Measurements from ENCODE around the gene LHPP.
A peak's percentile ranks its signal among the peaks of the same experiment; 100 is the strongest.

The LHPP gene

DNA sequence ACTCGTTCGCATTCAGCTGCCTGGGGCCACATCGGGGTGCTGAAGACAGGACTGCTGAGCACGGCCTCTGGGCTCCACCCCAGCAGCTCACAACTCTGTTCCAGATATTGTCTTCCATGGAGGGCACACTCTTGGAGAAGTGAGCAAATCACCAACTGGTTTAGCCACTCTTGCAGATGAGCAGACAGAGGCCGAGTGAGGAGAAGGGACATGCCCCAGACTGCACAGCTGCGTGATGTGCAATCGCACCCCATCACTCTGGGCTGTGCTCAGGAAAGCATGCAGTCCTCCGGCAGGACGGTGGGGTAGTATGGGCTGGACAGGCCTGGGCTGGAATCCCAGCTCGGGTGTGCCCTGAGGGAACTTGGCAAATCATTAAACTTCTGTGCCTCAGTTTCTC is 170.9 kb downstream of the LHPP start:
- peaks cover 9% of the 10 kb centered on the region for H3K79me2 ChIP-seq (ENCODE audit: insufficient read depth, low read length)
- H3K36me3 ChIP-seq (ENCODE audit: insufficient read depth, low read length): peaks cover 10% of the 10 kb centered on the region; the same call in 1 of the 2 replicates
- H3K9ac ChIP-seq (ENCODE audit: low read length): no peak overlapping the region; the same call in 1 of the 2 replicates
- H3K4me3 ChIP-seq (ENCODE audit: low read depth, low read length, poor library complexity, severe bottlenecking): no peak overlapping the region
- no peaks in the 10 kb centered on the region for H3K9me3 ChIP-seq (ENCODE audit: low read length)
- no peaks in the 10 kb centered on the region for H3K27me3 ChIP-seq (ENCODE audit: insufficient read depth, low read length)
- H3K9me2 ChIP-seq (ENCODE audit: low read depth, low read length): no peaks in the 10 kb centered on the region
- no peaks in the 10 kb centered on the region for H3F3A ChIP-seq (ENCODE audit: insufficient read depth, low read length)
- TF ChIP-seq EZH2 (IDR thresholded peaks at IDR 0.05; ENCODE audit: borderline replicate concordance, low read length): no peak
- TF ChIP-seq, protein P1, sequence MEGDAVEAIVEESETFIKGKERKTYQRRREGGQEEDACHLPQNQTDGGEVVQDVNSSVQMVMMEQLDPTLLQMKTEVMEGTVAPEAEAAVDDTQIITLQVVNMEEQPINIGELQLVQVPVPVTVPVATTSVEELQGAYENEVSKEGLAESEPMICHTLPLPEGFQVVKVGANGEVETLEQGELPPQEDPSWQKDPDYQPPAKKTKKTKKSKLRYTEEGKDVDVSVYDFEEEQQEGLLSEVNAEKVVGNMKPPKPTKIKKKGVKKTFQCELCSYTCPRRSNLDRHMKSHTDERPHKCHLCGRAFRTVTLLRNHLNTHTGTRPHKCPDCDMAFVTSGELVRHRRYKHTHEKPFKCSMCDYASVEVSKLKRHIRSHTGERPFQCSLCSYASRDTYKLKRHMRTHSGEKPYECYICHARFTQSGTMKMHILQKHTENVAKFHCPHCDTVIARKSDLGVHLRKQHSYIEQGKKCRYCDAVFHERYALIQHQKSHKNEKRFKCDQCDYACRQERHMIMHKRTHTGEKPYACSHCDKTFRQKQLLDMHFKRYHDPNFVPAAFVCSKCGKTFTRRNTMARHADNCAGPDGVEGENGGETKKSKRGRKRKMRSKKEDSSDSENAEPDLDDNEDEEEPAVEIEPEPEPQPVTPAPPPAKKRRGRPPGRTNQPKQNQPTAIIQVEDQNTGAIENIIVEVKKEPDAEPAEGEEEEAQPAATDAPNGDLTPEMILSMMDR (IDR thresholded peaks at IDR 0.05; ENCODE audit: low read length): no peak
- H3K27ac ChIP-seq (ENCODE audit: low read depth, low read length, poor library complexity, severe bottlenecking): peak overlapping the region; percentile 9
- no peaks in the 10 kb centered on the region for H4K20me1 ChIP-seq (ENCODE audit: insufficient read depth, low read length)
- no peak overlapping the region for H2AFZ ChIP-seq (ENCODE audit: low read length)
- H3K4me2 ChIP-seq (ENCODE audit: low read length): no peak overlapping the region
- peaks cover 56% of the 10 kb centered on the region for H3K4me1 ChIP-seq (ENCODE audit: insufficient read depth, low read length, severe bottlenecking)

DNA sequence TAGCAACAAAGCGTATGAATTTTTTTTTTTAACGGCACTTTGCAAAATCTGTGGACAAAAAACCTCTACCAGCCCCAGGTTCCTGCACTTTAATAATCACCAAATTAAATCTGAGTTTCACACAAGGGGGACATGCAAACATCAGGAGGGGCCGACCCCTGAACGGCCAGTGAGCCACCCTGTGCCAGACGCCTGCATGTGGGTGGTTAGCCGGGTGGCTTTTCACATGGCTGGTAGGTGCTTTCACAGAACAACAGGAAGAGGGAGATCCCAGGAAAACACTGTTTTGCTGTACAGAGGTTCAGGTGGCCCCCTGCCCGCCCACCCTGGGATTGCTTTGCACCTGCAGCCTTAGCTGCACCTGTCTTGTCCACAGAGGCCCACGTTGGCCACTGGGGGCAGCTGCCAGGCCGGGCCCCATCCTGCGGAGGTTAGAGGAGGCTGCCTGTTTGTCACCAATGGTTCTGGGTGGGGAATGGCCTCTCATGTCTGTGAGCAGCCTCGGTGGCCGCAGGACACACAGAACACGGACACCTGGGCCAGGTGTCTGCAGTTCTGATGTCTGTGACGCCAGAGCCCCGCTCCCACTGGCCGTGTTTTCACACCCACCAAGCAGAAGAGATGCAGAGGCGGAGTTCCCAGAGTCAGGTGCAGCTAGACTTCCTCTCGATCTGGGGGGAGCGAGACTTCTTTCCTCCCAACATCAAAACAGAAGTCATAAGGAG is 174.8 kb downstream of the LHPP start:
- H3K9me3 ChIP-seq (ENCODE audit: low read length): no peaks in the 10 kb centered on the region
- H3K4me2 ChIP-seq (ENCODE audit: low read length): no peak overlapping the region; the same call in 1 of the 2 replicates
- TF ChIP-seq EZH2 (IDR thresholded peaks at IDR 0.05; ENCODE audit: borderline replicate concordance, low read length): no peak
- TF ChIP-seq, protein P1 (IDR thresholded peaks at IDR 0.05; ENCODE audit: low read length): no peak
- H3K9ac ChIP-seq (ENCODE audit: low read length): no peak overlapping the region
- no peak overlapping the region for H2AFZ ChIP-seq (ENCODE audit: low read length)
- no peaks in the 10 kb centered on the region for H3K9me2 ChIP-seq (ENCODE audit: low read depth, low read length)
- H3K4me3 ChIP-seq (ENCODE audit: low read depth, low read length, poor library complexity, severe bottlenecking): no peak overlapping the region
- no peaks in the 10 kb centered on the region for H4K20me1 ChIP-seq (ENCODE audit: insufficient read depth, low read length)
- H3K27ac ChIP-seq (ENCODE audit: low read depth, low read length, poor library complexity, severe bottlenecking): peak overlapping the region; percentile 53
- H3K36me3 ChIP-seq (ENCODE audit: insufficient read depth, low read length): peaks cover 18% of the 10 kb centered on the region
- H3F3A ChIP-seq (ENCODE audit: insufficient read depth, low read length): no peaks in the 10 kb centered on the region
- peaks cover 13% of the 10 kb centered on the region for H3K79me2 ChIP-seq (ENCODE audit: insufficient read depth, low read length)
- peaks cover 39% of the 10 kb centered on the region for H3K4me1 ChIP-seq (ENCODE audit: insufficient read depth, low read length, severe bottlenecking)
- H3K27me3 ChIP-seq (ENCODE audit: insufficient read depth, low read length): no peaks in the 10 kb centered on the region

DNA sequence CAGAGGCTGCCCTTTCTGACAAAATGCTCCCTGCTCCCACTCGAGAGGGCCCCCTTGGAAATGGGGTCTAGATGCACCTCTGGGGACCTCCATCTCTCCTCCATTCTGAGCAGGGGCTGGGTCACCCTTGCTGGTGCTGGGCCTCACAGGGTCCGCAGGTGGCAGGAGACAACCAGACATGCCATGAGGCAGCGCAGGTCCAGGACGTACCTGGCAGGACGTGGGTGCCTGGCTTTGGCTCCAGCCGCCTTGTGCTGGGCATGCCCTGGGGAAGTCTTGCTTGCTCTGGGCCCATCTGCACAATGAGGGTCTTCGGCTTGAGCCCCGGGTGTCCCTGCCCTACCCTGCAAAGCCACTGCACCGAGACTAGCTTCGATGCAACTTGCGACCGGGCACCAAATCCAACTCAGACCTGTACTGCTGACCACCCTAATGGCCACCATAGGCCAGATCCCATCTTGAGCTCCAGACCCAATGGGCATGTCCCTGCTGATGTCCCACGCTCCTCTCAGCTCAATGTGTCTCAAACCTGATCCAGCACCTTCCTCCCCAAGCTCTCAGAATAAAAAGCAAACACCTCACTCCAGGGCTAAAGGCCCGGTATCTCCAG is 175.6 kb downstream of the LHPP start:
- no peaks in the 10 kb centered on the region for H4K20me1 ChIP-seq (ENCODE audit: insufficient read depth, low read length)
- H3K4me1 ChIP-seq (ENCODE audit: insufficient read depth, low read length, severe bottlenecking): peaks cover 41% of the 10 kb centered on the region
- H3K4me3 ChIP-seq (ENCODE audit: low read depth, low read length, poor library complexity, severe bottlenecking): no peak overlapping the region
- H3K36me3 ChIP-seq (ENCODE audit: insufficient read depth, low read length): peaks cover 19% of the 10 kb centered on the region
- no peaks in the 10 kb centered on the region for H3F3A ChIP-seq (ENCODE audit: insufficient read depth, low read length)
- TF ChIP-seq EZH2 (IDR thresholded peaks at IDR 0.05; ENCODE audit: borderline replicate concordance, low read length): no peak
- TF ChIP-seq, protein P1 (IDR thresholded peaks at IDR 0.05; ENCODE audit: low read length): no peak
- H3K9ac ChIP-seq (ENCODE audit: low read length): no peak overlapping the region
- H3K9me2 ChIP-seq (ENCODE audit: low read depth, low read length): no peaks in the 10 kb centered on the region
- H3K27ac ChIP-seq (ENCODE audit: low read depth, low read length, poor library complexity, severe bottlenecking): peak overlapping the region; percentile 53
- peaks cover 13% of the 10 kb centered on the region for H3K79me2 ChIP-seq (ENCODE audit: insufficient read depth, low read length)
- H3K27me3 ChIP-seq (ENCODE audit: insufficient read depth, low read length): no peaks in the 10 kb centered on the region
- H3K9me3 ChIP-seq (ENCODE audit: low read length): no peaks in the 10 kb centered on the region
- H3K4me2 ChIP-seq (ENCODE audit: low read length): no peak overlapping the region; the same call in 1 of the 2 replicates
- no peak overlapping the region for H2AFZ ChIP-seq (ENCODE audit: low read length)
